GM23338 (cell line): Measurements from ENCODE around the gene KRT37. TPM values are rescaled to one million over a fixed set of nuclear protein-coding genes. Genes with fewer than 3 reads are reported as not detected.

ENCODE experiments used
- ATAC-seq: fragments of 200-7000 bp; cut with Tn5 transposase; 3 replicates; pipeline ENCODE4 v1.9.1; 2020
- DNase-seq: peaks from one replicate; pipeline ENCODE4 v3.0.0-alpha.2; 2015; ENCODE audit warnings: low spot score
- H2AFZ ChIP-seq: fragments of 200-600 bp; sonication (generic); 2 replicates; pipeline ENCODE4 v1.8.0; 2016; ENCODE audit warnings: antibody characterized with exemption, mild to moderate bottlenecking, moderate library complexity
- H3F3A ChIP-seq: fragments of 200-600 bp; sonication (generic); replicated peaks from 2 replicates; pipeline ENCODE4 v1.8.0; 2017; ENCODE audit warnings: antibody characterized with exemption, mixed run types, low read depth
- H3K27ac ChIP-seq: fragments of 200-600 bp; sonication (generic); 2 replicates; pipeline ENCODE4 v1.6.1; 2016; ENCODE audit warnings: low read depth
- H3K27me3 ChIP-seq: fragments of 200-600 bp; sonication (generic); 2 replicates; pipeline ENCODE4 v1.8.0; 2016; ENCODE audit warnings: mild to moderate bottlenecking, mixed run types, moderate library complexity; ENCODE audit not compliant: insufficient read depth
- H3K36me3 ChIP-seq: fragments of 200-600 bp; sonication (generic); 2 replicates; pipeline ENCODE4 v1.8.0; 2016; ENCODE audit warnings: mild to moderate bottlenecking; ENCODE audit not compliant: insufficient read depth
- H3K4me1 ChIP-seq: fragments of 200-600 bp; sonication (generic); 2 replicates; pipeline ENCODE4 v1.8.0; 2016; ENCODE audit warnings: mild to moderate bottlenecking, moderate library complexity; ENCODE audit not compliant: insufficient read depth
- H3K4me2 ChIP-seq: fragments of 200-600 bp; sonication (generic); 2 replicates; pipeline ENCODE4 v1.7.1; 2017; ENCODE audit warnings: mixed run types
- H3K4me3 ChIP-seq: fragments of 200-600 bp; sonication (generic); 2 replicates; pipeline ENCODE4 v1.6.1; 2016; ENCODE audit warnings: mixed run types
- H3K79me2 ChIP-seq: fragments of 200-600 bp; sonication (generic); replicated peaks from 2 replicates; pipeline ENCODE4 v1.8.0; 2017; ENCODE audit warnings: mild to moderate bottlenecking; ENCODE audit not compliant: insufficient read depth
- H3K9me2 ChIP-seq: fragments of 200-600 bp; sonication (generic); 2 replicates; pipeline ENCODE4 v1.8.0; 2017; ENCODE audit not compliant: insufficient read depth
- H4K20me1 ChIP-seq: fragments of 200-600 bp; sonication (generic); replicated peaks from 2 replicates; pipeline ENCODE4 v1.8.0; 2017; ENCODE audit warnings: mild to moderate bottlenecking; ENCODE audit not compliant: insufficient read depth
- H3K27ac Mint-ChIP-seq: 2 replicates; pipeline ENCODE4 v1.8.0; 2020; ENCODE audit warnings: inconsistent platforms, mild to moderate bottlenecking, moderate library complexity, mixed read lengths
- H3K27me3 Mint-ChIP-seq: 3 replicates; pipeline ENCODE4 v1.8.0; 2022; ENCODE audit warnings: low read depth, mild to moderate bottlenecking, moderate library complexity, mixed read lengths, inconsistent platforms; ENCODE audit not compliant: insufficient read depth, poor library complexity
- H3K36me3 Mint-ChIP-seq: 3 replicates; pipeline ENCODE4 v1.8.0; 2021; ENCODE audit warnings: low read depth, mild to moderate bottlenecking, inconsistent platforms, moderate library complexity, mixed read lengths
- H3K4me1 Mint-ChIP-seq: 3 replicates; pipeline ENCODE4 v1.8.0; 2020; ENCODE audit warnings: mild to moderate bottlenecking, inconsistent platforms, mixed read lengths
- H3K4me3 Mint-ChIP-seq: 3 replicates; pipeline ENCODE4 v1.8.0; 2021; ENCODE audit warnings: moderate library complexity, mild to moderate bottlenecking, inconsistent platforms, mixed read lengths
- H3K9me3 Mint-ChIP-seq: 3 replicates; pipeline ENCODE4 v1.8.0; 2020; ENCODE audit warnings: moderate library complexity, mild to moderate bottlenecking, inconsistent platforms, mixed read lengths
- CREB1 ChIP-seq: fragments of 250-450 bp; sonication (Bioruptor Pico); IDR thresholded peaks from 2 replicates; pipeline ENCODE4 v1.5.0; 2020; ENCODE audit warnings: low read depth, mild to moderate bottlenecking, moderate library complexity
- EZH2 ChIP-seq: fragments of 200-600 bp; sonication (generic); IDR thresholded peaks from one replicate; pipeline ENCODE4 v1.8.0; 2017; ENCODE audit warnings: antibody characterized with exemption, mild to moderate bottlenecking, low read depth; ENCODE audit not compliant: unreplicated experiment
- EZH2phosphoT487 ChIP-seq: fragments of 200-600 bp; sonication (generic); IDR thresholded peaks from one replicate; pipeline ENCODE4 v1.8.1; 2018; ENCODE audit warnings: antibody characterized with exemption; ENCODE audit not compliant: unreplicated experiment
- JUNB ChIP-seq: IDR thresholded peaks from one replicate; pipeline ENCODE4 v1.6.1; 2016; ENCODE audit warnings: antibody characterized with exemption; ENCODE audit not compliant: unreplicated experiment
- NANOG ChIP-seq: IDR thresholded peaks from 2 replicates; pipeline ENCODE4 v1.6.1; 2016; ENCODE audit warnings: antibody characterized with exemption, borderline replicate concordance
- POLR2AphosphoS5 ChIP-seq: IDR thresholded peaks from 2 replicates; pipeline ENCODE4 v1.6.1; 2016; ENCODE audit warnings: antibody characterized with exemption, low read depth
- STAT1 ChIP-seq: IDR thresholded peaks from one replicate; pipeline ENCODE4 v1.6.1; 2016; ENCODE audit warnings: antibody characterized with exemption; ENCODE audit not compliant: unreplicated experiment
- ZNF114 ChIP-seq: fragments of 250-450 bp; sonication (Bioruptor Pico); IDR thresholded peaks from 2 replicates; pipeline ENCODE4 v1.5.0; 2020; ENCODE audit warnings: mild to moderate bottlenecking, moderate library complexity
- polyA plus RNA-seq: library from polyadenylated mRNA; unstranded; fragments of >200 nt; fragmentation: Nextera tagmentation; extraction: Ambion mirVana; gene quantifications from 2 replicates; pipeline ENCODE4 v1.2.1, GENCODE V29; 2016
- total RNA-seq: library from RNA; depleted of rRNA; stranded (reverse); fragments of >200 nt; shearing (Covaris generic); gene quantifications from 2 replicates; pipeline ENCODE4 v1.2.3, GENCODE V29; 2014
- TF ChIP-seq, protein P1 (sequence below): IDR thresholded peaks from one replicate; pipeline ENCODE4 v1.6.1; 2018; ENCODE audit warnings: antibody characterized with exemption; ENCODE audit not compliant: unreplicated experiment
- TF ChIP-seq, protein P2 (sequence below): IDR thresholded peaks from 2 replicates; pipeline ENCODE4 v1.6.1; 2016; ENCODE audit warnings: antibody characterized with exemption

KRT37 gene
- total and polyA plus RNA-seq, 2 experiments from 2014 or later: not detected

GRCh38 chr17:41411072-41411840, 13.1 kb downstream of the KRT37 start (continued):
- TF ChIP-seq, protein P1, sequence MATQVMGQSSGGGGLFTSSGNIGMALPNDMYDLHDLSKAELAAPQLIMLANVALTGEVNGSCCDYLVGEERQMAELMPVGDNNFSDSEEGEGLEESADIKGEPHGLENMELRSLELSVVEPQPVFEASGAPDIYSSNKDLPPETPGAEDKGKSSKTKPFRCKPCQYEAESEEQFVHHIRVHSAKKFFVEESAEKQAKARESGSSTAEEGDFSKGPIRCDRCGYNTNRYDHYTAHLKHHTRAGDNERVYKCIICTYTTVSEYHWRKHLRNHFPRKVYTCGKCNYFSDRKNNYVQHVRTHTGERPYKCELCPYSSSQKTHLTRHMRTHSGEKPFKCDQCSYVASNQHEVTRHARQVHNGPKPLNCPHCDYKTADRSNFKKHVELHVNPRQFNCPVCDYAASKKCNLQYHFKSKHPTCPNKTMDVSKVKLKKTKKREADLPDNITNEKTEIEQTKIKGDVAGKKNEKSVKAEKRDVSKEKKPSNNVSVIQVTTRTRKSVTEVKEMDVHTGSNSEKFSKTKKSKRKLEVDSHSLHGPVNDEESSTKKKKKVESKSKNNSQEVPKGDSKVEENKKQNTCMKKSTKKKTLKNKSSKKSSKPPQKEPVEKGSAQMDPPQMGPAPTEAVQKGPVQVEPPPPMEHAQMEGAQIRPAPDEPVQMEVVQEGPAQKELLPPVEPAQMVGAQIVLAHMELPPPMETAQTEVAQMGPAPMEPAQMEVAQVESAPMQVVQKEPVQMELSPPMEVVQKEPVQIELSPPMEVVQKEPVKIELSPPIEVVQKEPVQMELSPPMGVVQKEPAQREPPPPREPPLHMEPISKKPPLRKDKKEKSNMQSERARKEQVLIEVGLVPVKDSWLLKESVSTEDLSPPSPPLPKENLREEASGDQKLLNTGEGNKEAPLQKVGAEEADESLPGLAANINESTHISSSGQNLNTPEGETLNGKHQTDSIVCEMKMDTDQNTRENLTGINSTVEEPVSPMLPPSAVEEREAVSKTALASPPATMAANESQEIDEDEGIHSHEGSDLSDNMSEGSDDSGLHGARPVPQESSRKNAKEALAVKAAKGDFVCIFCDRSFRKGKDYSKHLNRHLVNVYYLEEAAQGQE: no peak
- no peak for TF ChIP-seq EZH2
- TF ChIP-seq, protein P2, sequence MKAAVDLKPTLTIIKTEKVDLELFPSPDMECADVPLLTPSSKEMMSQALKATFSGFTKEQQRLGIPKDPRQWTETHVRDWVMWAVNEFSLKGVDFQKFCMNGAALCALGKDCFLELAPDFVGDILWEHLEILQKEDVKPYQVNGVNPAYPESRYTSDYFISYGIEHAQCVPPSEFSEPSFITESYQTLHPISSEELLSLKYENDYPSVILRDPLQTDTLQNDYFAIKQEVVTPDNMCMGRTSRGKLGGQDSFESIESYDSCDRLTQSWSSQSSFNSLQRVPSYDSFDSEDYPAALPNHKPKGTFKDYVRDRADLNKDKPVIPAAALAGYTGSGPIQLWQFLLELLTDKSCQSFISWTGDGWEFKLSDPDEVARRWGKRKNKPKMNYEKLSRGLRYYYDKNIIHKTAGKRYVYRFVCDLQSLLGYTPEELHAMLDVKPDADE: no peak

- TF ChIP-seq CREB1 (CRISPR knock-in tag) (no peak), POLR2AphosphoS5 (no peak), ZNF114 (CRISPR knock-in tag) (no peak), NANOG (no peak), STAT1 (no peak), JUNB (no peak), EZH2phosphoT487 (no peak)
- TF ChIP-seq, protein P2: no peak
- ATAC-seq: no peak
- H3K36me3 Mint-ChIP-seq: no peaks in the 10 kb centered on the region
These were observed 17.2 kb downstream of the KRT37 start for GRCh38 chr17:41407226-41407625.

More at GRCh38 chr17:41407226-41407625, 17.2 kb downstream of the KRT37 start:
- H3K27ac Mint-ChIP-seq: no peak overlapping the region
- no peak overlapping the region for H2AFZ ChIP-seq
- H4K20me1 ChIP-seq: no peaks in the 10 kb centered on the region
- H3K27me3 Mint-ChIP-seq: peaks cover 5% of the 10 kb centered on the region
- no peak overlapping the region for H3K4me3 ChIP-seq
- H3K36me3 ChIP-seq: no peaks in the 10 kb centered on the region
- no peak for DNase-seq
- no peak overlapping the region for H3K4me2 ChIP-seq
- no peaks in the 10 kb centered on the region for H3K9me2 ChIP-seq
- H3K4me1 ChIP-seq: 0 out of 2 replicates have a peak, but pooled peaks cover 3% of the 10 kb centered on the region
- no peaks in the 10 kb centered on the region for H3F3A ChIP-seq
- H3K4me3 Mint-ChIP-seq: no peak overlapping the region
- peaks cover 6% of the 10 kb centered on the region; the same call in 2 of the 3 replicates for H3K4me1 Mint-ChIP-seq
- H3K27ac ChIP-seq: no peak overlapping the region
- H3K9me3 Mint-ChIP-seq: no peaks in the 10 kb centered on the region
- no peaks in the 10 kb centered on the region for H3K27me3 ChIP-seq
- no peaks in the 10 kb centered on the region for H3K79me2 ChIP-seq
